K562 (cell line): Measurements from ENCODE around the gene KIF1A. TPM values are rescaled to one million over a fixed set of nuclear protein-coding genes. Genes with fewer than 3 reads are reported as not detected.

Experiments used
- ATAC-seq: fragments of 200-7000 bp; cut with Tn5 transposase; 3 replicates; pipeline ENCODE4 v1.9.1; 2020; ENCODE audit warnings: moderate library complexity
- BruUV-seq: library from RNA; stranded (reverse); fragments of 400-500 nt; replicated peaks from 2 replicates; lab custom pipeline; 2021; lab: Mats Ljungman, UMichigan
- CTCF ChIA-PET: fragments of 300-600 bp; formaldehyde crosslinking; extraction: SDS; loops from one replicate; lab custom pipeline; 2021; ENCODE audit warnings: low intra/inter-chr PET ratio; lab: Yijun Ruan, JAX
- POLR2A ChIA-PET: fragments of 300-600, 350-650 bp; sonication (Branson Sonifier 250); formaldehyde crosslinking; extraction: SDS; loops from one replicate; lab custom pipeline; 2021; ENCODE audit warnings: antibody characterized with exemption, inconsistent platforms; lab: Yijun Ruan, JAX
- DNase-seq, 4 experiments: peaks; one replicate each; pipeline versions ENCODE4 v3.0.0 to v3.0.0-alpha.2; 2011 to 2018; ENCODE audit warnings: low spot score in 3 of 4, mixed read lengths in 3 of 4; ENCODE audit errors: extremely low read depth in 1 of 4
- FAIRE-seq: peaks from 2 replicates; lab custom pipeline; 2011; peaks lifted over from hg19 to GRCh38; lab: Jason Lieb, UNC
- H2AFZ ChIP-seq: 2 replicates; pipeline ENCODE4 v1.6.0; 2011; ENCODE audit warnings: low read depth, low read length, control low read depth, inconsistent platforms
- H3K27ac ChIP-seq: fragments of 200-600 bp; 3 replicates; pipeline ENCODE4 v1.8.0; 2011; ENCODE audit warnings: low read depth, mild to moderate bottlenecking, control low read depth, inconsistent platforms, low read length, moderate library complexity, mixed read lengths; ENCODE audit errors: extremely low read depth
- H3K27me3 ChIP-seq, 2 experiments: fragments of 300-600 bp in 1 of 2; 2 replicates in 1 of 2; 3 replicates in 1 of 2; pipeline versions ENCODE4 v1.6.0 to v1.8.0; 2011; ENCODE audit warnings: inconsistent platforms in 2 of 2, low read length in 2 of 2, mild to moderate bottlenecking in 1 of 2, mixed read lengths in 1 of 2, moderate library complexity in 1 of 2; ENCODE audit not compliant: control insufficient read depth in 2 of 2, insufficient read depth in 2 of 2
- H3K36me3 ChIP-seq: fragments of 300-600 bp; 3 replicates; pipeline ENCODE4 v1.8.0; 2011; ENCODE audit warnings: mild to moderate bottlenecking, low read length, inconsistent platforms; ENCODE audit not compliant: control insufficient read depth, insufficient read depth
- H3K4me1 ChIP-seq, 2 experiments: fragments of 200-600 bp in 1 of 2; replicated peaks in 1 of 2; 2 replicates in 1 of 2; 3 replicates in 1 of 2; pipeline versions ENCODE4 v1.5.1 to v1.8.0; 2011; ENCODE audit warnings: inconsistent platforms in 2 of 2, low read length in 2 of 2, mild to moderate bottlenecking in 1 of 2, mixed read lengths in 1 of 2, moderate library complexity in 1 of 2; ENCODE audit not compliant: control insufficient read depth in 2 of 2, insufficient read depth in 2 of 2
- H3K4me2 ChIP-seq: 2 replicates; pipeline ENCODE4 v1.6.1; 2011; ENCODE audit warnings: low read length, control low read depth, inconsistent platforms, mixed read lengths; ENCODE audit not compliant: insufficient read depth
- H3K4me3 ChIP-seq: fragments of 200-600 bp; sonication (generic), shearing (Covaris generic); 2 replicates; pipeline ENCODE4 v1.5.1; 2016; ENCODE audit warnings: control low read depth, inconsistent platforms
- H3K79me2 ChIP-seq: fragments of 200-600 bp; 3 replicates; pipeline ENCODE4 v1.8.0; 2011; ENCODE audit warnings: low read length, inconsistent platforms; ENCODE audit not compliant: control insufficient read depth, insufficient read depth
- H3K9ac ChIP-seq, 2 experiments: 2 replicates each; pipeline versions ENCODE4 v1.6.0 to v1.6.1; 2011; ENCODE audit warnings: low read depth in 2 of 2, low read length in 2 of 2, control low read depth in 1 of 2, inconsistent platforms in 1 of 2, mild to moderate bottlenecking in 1 of 2, mixed read lengths in 1 of 2; ENCODE audit not compliant: insufficient read depth in 1 of 2
- H3K9me1 ChIP-seq: one replicate; pipeline ENCODE4 v1.6.0; 2011; ENCODE audit warnings: inconsistent platforms, mild to moderate bottlenecking, low read length, moderate library complexity; ENCODE audit not compliant: control insufficient read depth, insufficient read depth
- H3K9me3 ChIP-seq: replicated peaks from 2 replicates; pipeline ENCODE4 v1.5.1; 2011; ENCODE audit warnings: low read depth, low read length, inconsistent platforms; ENCODE audit not compliant: control insufficient read depth, insufficient read depth
- H4K20me1 ChIP-seq: replicated peaks from 2 replicates; pipeline ENCODE4 v1.6.1; 2011; ENCODE audit warnings: low read length, inconsistent platforms, mixed read lengths; ENCODE audit not compliant: control insufficient read depth, insufficient read depth
- CHD2 ChIP-seq: IDR thresholded peaks from 2 replicates; pipeline ENCODE4 v1.6.1; 2011; ENCODE audit warnings: low read depth, low read length
- MCM5 ChIP-seq: fragments of 450-650 bp; IDR thresholded peaks from 2 replicates; pipeline ENCODE4 v1.6.1; 2016; ENCODE audit warnings: low read depth
- ZHX1 ChIP-seq: fragments of 150-350 bp; conservative IDR thresholded peaks from 2 replicates; pipeline ENCODE4 v1.6.1; 2014; ENCODE audit warnings: low read length
- WGBS: fragments of 100-300 bp; shearing (Covaris generic); methylation state at CpG from one replicate; pipeline ENCODE4 v1.1.6; 2016; ENCODE audit warnings: low coverage, mixed read lengths; ENCODE audit not compliant: insufficient coverage; ENCODE audit errors: missing lambda C conversion rate; 5-methylcytosine and 5-hydroxymethylcytosine counted together
- in situ Hi-C: fragments of 300-500 bp; cut with MboI; formaldehyde crosslinking; loops from 4 replicates; pipeline ENCODE4 v1.15.0; 2018; ENCODE audit warnings: inconsistent platforms, mixed read lengths
- intact Hi-C: fragments of 100-400 bp; cut with micrococcal nuclease; formaldehyde crosslinking; loops from 2 replicates; pipeline ENCODE4 v1.14.2; 2022
- polyA plus RNA-seq, 8 experiments: library from polyadenylated mRNA; depleted of rRNA in 4 of 8; stranded (reverse) in 5 of 8; unstranded in 3 of 8; fragments of >200 nt; fragmentation: Nextera tagmentation in 2 of 8; fragmentation: Illumina TruSeq in 1 of 8; extraction: Ambion mirVana in 2 of 8; extraction: Trizol in 1 of 8; gene quantifications; 2 replicates each; pipeline versions ENCODE4 v1.2.1 to v1.2.3, GENCODE V29; 2011 to 2014; ENCODE audit warnings: inconsistent platforms in 1 of 8, missing spikeins in 1 of 8
- total RNA-seq, 7 experiments: library from RNA; depleted of rRNA in 6 of 7; stranded (reverse); fragments of >200 nt in 6 of 7; fragmentation: Illumina TruSeq in 2 of 7; extraction: Trizol in 2 of 7; gene quantifications; 2 replicates each; pipeline versions ENCODE4 v1.2.1 to v1.2.3, GENCODE V29; 2011 to 2021; ENCODE audit warnings: low replicate concordance in 1 of 7

The KIF1A gene
- total and polyA plus RNA-seq, 9 of the 15 experiments (the other 6 are each of a cell fraction or from before 2014, with no cell fraction given), result 0.07 to 1.4 (median 0.45) TPM; not detected in 2

- no TSS peak for BruUV-seq
These were observed 35.7 kb upstream of the KIF1A start for GRCh38 chr2:240855670-240856069.

More at GRCh38 chr2:240855670-240856069, 35.7 kb upstream of the KIF1A start:
- in situ Hi-C loops (no loop called here), intact Hi-C loops (no loop called here)
- ATAC-seq (no peak), FAIRE-seq (no peak), DNase-seq (no peak)
- ChIA-PET CTCF (no interaction called here), POLR2A (no interaction called here)
- Histone ChIP-seq H3K9me1 (peaks cover 2% of the 10 kb centered on the region), H3K4me2 (no peak overlapping the region), H2AFZ (no peak overlapping the region), H3K27me3 (peaks cover 0 to 23% of the 10 kb centered on the region in 2 experiments; a peak in 2 of 5 replicates), H3K79me2 (no peaks in the 10 kb centered on the region), H3K27ac (no peak overlapping the region), H3K4me1 (peaks cover 0 to 12% of the 10 kb centered on the region in 2 experiments; a peak in 2 of 5 replicates), H3K9me3 (no peaks in the 10 kb centered on the region), H3K9ac (no peak overlapping the region), H4K20me1 (no peaks in the 10 kb centered on the region), H3K36me3 (no peaks in the 10 kb centered on the region), H3K4me3 (no peak overlapping the region)
- 0% methylated on average over 7 of the region's 8 CpGs for WGBS
- TF ChIP-seq ZHX1 (no peak), MCM5 (no peak), CHD2 (no peak)
